HG02943 (cell line): Measurements from ENCODE around the gene LAMTOR1.
"Not testable (repeated sequence)": the region's sequence is repeated elsewhere in the genome, so short reads cannot be mapped to it uniquely, and the experiment has no call there.

Experiments used
- ATAC-seq: cut with Tn5 transposase; IDR thresholded peaks from one replicate; pipeline ENCODE4 v1.9.1; 2021; ENCODE audit warnings: mild to moderate bottlenecking, low read depth, moderate library complexity; ENCODE audit not compliant: unreplicated experiment

Gene LAMTOR1

GRCh38 chr11:72102946-72103753 lies at the start of gene LAMTOR1:
LAMTOR1 (minus strand) TSS chr11:72103297; CDS start chr11:72103224, 73 bp downstream.
- ATAC-seq, result peak; percentile 89

DNA sequence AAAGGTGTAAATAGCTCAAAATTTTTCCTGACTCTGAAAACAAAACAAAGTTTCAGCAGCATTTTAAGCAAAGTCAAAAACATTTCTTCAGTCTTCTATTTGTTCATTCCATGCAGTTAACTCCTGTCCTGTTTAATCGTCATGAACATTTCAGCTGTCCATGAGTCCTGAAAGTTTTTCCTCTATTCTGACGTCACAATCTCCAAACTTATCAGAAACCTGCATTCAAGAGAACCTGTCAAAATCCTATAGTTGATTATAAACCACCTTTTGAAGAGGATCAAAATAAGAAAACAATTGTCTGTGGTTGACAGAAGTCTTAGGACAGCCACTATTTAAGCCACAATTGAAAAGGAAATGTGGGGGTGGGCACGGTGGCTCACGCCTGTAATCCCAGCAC lies 47.8 kb upstream of the LAMTOR1 start:
- no peak for ATAC-seq

GRCh38 chr11:72146625-72147024 lies 43.5 kb upstream of the LAMTOR1 start:
- ATAC-seq, result no peak

GRCh38 chr11:72144807-72145565 lies 41.9 kb upstream of the LAMTOR1 start:
- no peak for ATAC-seq

- not testable (repeated sequence) for ATAC-seq
Observed at GRCh38 chr11:72142543-72142942, 39.4 kb upstream of the LAMTOR1 start.

DNA sequence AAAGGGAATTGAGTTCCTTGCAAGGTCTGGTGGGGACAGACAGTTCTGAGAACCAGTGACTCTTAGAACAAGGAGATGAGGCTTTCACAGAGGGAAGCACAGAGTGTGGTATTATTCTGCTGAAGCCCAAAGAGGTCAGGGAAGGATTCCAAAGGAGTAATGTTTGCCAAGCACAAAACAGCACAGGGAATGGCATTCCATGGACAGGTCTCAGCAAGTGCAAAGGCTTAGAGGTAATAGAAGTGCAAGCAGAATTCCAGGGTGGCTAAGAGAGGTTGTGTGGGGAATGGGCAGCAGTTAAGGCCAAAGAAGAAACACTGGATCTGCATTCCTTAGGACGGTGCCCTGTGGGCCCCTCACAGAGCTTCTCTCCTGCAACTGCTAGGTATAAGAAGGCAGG lies 39.0 kb upstream of the LAMTOR1 start:
- not testable (repeated sequence) for ATAC-seq

- ATAC-seq, result no peak
Observed at GRCh38 chr11:72141066-72141465, 38.0 kb upstream of the LAMTOR1 start.

DNA sequence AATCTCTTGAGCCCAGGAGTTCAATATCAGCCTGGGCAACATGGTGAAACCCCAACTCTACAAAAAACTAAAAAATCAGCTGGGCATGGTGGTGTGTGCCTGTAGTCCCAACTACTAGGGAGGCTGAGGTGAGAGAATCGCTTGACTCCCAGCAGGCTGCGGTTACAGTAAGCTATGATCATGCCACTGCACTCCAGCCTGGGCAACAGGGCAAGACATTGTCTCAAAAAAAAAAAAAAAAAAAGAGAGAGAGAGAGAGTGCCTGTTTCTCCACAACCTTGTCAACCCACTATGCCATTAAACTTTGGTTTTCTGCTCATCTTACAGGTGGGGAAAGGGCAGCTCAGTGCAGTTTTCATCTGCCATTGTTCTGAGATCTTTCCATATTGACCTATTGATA lies 37.6 kb upstream of the LAMTOR1 start:
- ATAC-seq, result no peak

- ATAC-seq, result no peak
Observed at GRCh38 chr11:72139500-72139899, 36.4 kb upstream of the LAMTOR1 start.

DNA sequence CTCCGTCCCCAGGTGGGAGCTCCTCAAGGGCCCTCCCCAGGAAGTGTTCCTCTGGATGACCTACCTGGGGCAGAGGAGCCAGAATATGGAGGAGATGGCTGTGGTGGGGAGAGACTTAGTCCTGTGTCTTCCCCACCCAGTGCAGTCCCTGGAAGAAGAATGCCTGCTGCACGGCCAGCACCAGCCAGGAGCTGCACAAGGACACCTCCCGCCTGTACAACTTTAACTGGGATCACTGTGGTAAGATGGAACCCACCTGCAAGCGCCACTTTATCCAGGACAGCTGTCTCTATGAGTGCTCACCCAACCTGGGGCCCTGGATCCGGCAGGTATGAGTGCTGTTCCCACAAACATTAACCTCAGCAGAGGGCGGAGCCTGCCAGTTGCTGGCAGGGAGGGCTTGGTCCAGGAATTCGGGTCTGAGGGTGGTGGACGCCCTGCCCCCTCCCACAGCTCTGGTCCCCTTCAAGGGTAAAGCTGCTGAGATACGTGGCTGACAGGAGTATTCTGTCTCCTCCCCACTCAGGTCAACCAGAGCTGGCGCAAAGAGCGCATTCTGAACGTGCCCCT lies 35.8 kb upstream of the LAMTOR1 start:
- ATAC-seq, result no peak

DNA sequence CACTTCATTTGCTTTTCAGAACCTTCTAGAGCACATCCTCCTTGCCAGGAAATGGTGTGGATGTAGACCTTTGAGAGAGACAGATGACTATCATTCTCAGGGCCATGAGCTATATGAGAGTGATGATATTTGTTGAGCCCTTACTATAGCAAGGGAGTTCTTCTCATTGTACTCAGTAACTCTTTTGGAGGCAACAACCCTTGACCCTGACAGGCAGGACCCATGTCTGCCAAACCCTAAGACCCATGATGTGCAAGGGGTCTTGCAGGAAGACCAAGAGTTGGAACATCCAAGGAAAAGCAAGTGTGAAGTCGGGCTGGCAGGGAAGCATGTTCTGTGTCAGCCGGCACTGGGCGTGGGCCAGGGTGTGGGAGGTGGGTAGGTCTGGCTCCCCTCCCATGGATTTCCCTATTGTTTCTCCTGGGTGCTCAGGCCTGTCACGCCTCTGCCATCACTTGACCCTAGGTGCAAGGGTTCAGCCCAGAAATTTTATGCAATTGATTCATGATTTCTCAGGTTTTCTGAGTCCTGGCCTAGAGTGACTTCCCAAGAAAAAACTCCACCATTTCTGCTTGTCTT lies 33.7 kb upstream of the LAMTOR1 start:
- no peak for ATAC-seq

GRCh38 chr11:72135891-72136683 lies 33.0 kb upstream of the LAMTOR1 start:
- no peak for ATAC-seq

- not testable (repeated sequence) for ATAC-seq
Observed at GRCh38 chr11:72135473-72135872, 32.4 kb upstream of the LAMTOR1 start, which contains the start of gene FOLR3. FOLR3 (plus strand) TSS chr11:72135725; CDS start chr11:72135953, 228 bp downstream.

DNA sequence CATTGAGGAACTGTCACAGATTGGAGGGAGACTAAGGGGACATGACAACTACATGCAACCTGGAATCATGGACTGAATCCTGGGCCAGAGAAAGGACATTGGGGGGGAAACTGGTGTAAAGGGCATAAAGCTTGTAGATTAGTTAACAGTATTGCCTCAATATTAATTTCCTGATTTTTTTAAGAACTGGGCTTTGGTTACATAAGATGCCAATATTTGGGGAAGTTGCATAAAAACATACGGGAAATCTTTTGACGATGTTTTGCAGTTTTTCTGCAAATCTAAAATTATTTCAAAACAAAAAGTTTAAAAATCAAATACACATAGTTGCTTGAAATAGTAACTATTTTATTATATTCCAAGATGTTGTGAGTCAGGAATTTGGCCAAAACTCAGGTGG lies 29.5 kb upstream of the LAMTOR1 start:
- ATAC-seq, result no peak

DNA sequence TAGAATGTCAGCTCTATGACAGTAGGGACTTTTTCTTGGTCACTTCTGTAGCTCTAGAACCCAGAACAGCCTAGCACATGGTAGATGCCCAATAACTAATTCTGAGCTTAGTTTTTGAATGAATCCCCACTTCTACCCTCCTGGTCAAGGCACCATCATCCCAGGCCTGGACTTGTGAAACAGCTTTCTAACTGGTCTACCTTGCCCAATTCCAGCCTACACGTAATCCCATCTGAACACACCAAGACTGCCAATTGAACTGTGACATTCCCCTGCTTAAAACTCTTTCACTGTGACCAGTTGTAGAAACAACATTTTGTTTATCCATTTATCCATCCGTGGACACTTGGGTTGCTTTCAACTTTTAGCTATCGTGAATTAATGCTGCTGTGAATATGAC lies 26.3 kb upstream of the LAMTOR1 start:
- no peak for ATAC-seq

DNA sequence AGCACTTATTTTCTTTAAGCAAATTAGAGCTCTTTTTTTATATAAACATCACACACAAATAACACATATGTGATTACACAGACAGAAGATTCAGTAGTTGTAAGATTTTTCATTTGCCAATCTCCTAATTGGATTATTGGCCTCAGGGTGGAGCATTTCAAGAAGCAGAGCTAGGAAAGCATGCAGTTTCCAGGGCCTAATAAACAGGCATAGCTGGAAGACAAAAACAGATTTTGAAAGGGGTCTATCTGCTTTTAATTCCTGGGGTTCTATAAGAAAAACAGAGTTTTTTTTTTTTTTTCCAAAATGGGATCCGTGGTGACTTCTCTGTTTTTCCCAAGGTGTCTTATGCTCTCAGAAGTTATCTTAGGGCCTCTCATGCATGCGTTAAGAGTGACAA lies 24.8 kb upstream of the LAMTOR1 start:
- no peak for ATAC-seq

GRCh38 chr11:72125956-72126355 lies 22.9 kb upstream of the LAMTOR1 start:
- ATAC-seq, result no peak

GRCh38 chr11:72124046-72124445 lies 20.9 kb upstream of the LAMTOR1 start:
- no peak for ATAC-seq

GRCh38 chr11:72123117-72123653 lies 20.1 kb upstream of the LAMTOR1 start:
- no peak for ATAC-seq

GRCh38 chr11:72122607-72123006 lies 19.5 kb upstream of the LAMTOR1 start:
- no peak for ATAC-seq
